GM19043 (cell line): ENCODE measurements around the gene CIITA.
"Not testable (repeated sequence)": the region's sequence is repeated elsewhere in the genome, so short reads cannot be mapped to it uniquely, and the experiment has no call there.

Experiments
- ATAC-seq: cut with Tn5 transposase; IDR thresholded peaks from one replicate; pipeline ENCODE4 v1.9.1; 2021; ENCODE audit warnings: low read depth; ENCODE audit not compliant: unreplicated experiment

The CIITA gene

GRCh38 chr16:10876799-10877341 lies at the start of gene CIITA:
CIITA (plus strand) TSS chr16:10877202; CDS start chr16:10877331, 129 bp downstream.
- ATAC-seq, result peak; percentile 47

- no peak for ATAC-seq
These were observed 49.2 kb upstream of the CIITA start for GRCh38 chr16:10827691-10828341.

- no peak for ATAC-seq
These were observed 48.1 kb upstream of the CIITA start for GRCh38 chr16:10828851-10829366.

GRCh38 chr16:10829390-10830098 lies 47.5 kb upstream of the CIITA start:
- ATAC-seq, result not testable (repeated sequence)

- not testable (repeated sequence) for ATAC-seq
These were observed 46.8 kb upstream of the CIITA start for GRCh38 chr16:10830240-10830639.

GRCh38 chr16:10831894-10832886 lies 44.8 kb upstream of the CIITA start:
- no peak for ATAC-seq

GRCh38 chr16:10833271-10833670 lies 43.7 kb upstream of the CIITA start:
- ATAC-seq, result no peak

GRCh38 chr16:10834130-10834529 lies 42.9 kb upstream of the CIITA start:
- ATAC-seq, result no peak

GRCh38 chr16:10834766-10835165 lies 42.2 kb upstream of the CIITA start:
- no peak for ATAC-seq

GRCh38 chr16:10835281-10835931 lies 41.6 kb upstream of the CIITA start:
- no peak for ATAC-seq

- ATAC-seq, result no peak
These were observed 40.7 kb upstream of the CIITA start for GRCh38 chr16:10836174-10836853.

- ATAC-seq, result no peak
These were observed 38.3 kb upstream of the CIITA start for GRCh38 chr16:10838621-10839278.

GRCh38 chr16:10839279-10839666 lies 37.7 kb upstream of the CIITA start:
- ATAC-seq, result no peak

- ATAC-seq, result no peak
These were observed 36.3 kb upstream of the CIITA start for GRCh38 chr16:10840703-10841102.

- no peak for ATAC-seq
These were observed 30.6 kb upstream of the CIITA start for GRCh38 chr16:10846213-10846998.

- ATAC-seq, result no peak
These were observed 29.8 kb upstream of the CIITA start for GRCh38 chr16:10847176-10847575.

- ATAC-seq, result no peak
These were observed 27.1 kb upstream of the CIITA start for GRCh38 chr16:10849736-10850477.

GRCh38 chr16:10850478-10850850 lies 26.5 kb upstream of the CIITA start:
- no peak for ATAC-seq
